Activated naive CD8-positive, alpha-beta T cell treated with anti-CD3 and anti-CD28 coated beads, Interleukin-2, amount 10 ng/mL, durations not matched to agents 7 days and 5 days (primary cell): ENCODE measurements around the gene BCL2. TPM values are rescaled to one million over a fixed set of nuclear protein-coding genes. Genes with fewer than 3 reads are reported as not detected.
"Not testable (repeated sequence)": the region's sequence is repeated elsewhere in the genome, so short reads cannot be mapped to it uniquely, and the experiment has no call there.

Experiments
- ATAC-seq: fragments of 150-1000 bp; cut with Tn5 transposase; one replicate; pipeline ENCODE4 v1.10.0; 2021; ENCODE audit warnings: low read depth, moderate library complexity
- POLR2A ChIA-PET: fragments of 350-600 bp; sonication (Branson Sonifier 250); formaldehyde crosslinking; loops from one replicate; lab custom pipeline; 2021; ENCODE audit warnings: antibody characterized with exemption; lab: Charles Lee
- DNase-seq: peaks from one replicate; pipeline ENCODE4 v3.0.0; 2021
- H3K27ac Mint-ChIP-seq: one replicate; pipeline ENCODE4 v1.8.0; 2022; ENCODE audit warnings: mild to moderate bottlenecking, mixed read lengths
- H3K27me3 Mint-ChIP-seq: one replicate; pipeline ENCODE4 v1.8.0; 2022; ENCODE audit warnings: mild to moderate bottlenecking, moderate library complexity, mixed read lengths
- H3K36me3 Mint-ChIP-seq: one replicate; pipeline ENCODE4 v1.8.0; 2021; ENCODE audit warnings: mild to moderate bottlenecking, mixed read lengths
- H3K4me1 Mint-ChIP-seq: one replicate; pipeline ENCODE4 v1.8.0; 2021; ENCODE audit warnings: mixed read lengths
- H3K4me3 Mint-ChIP-seq: one replicate; pipeline ENCODE4 v1.8.0; 2022; ENCODE audit warnings: mild to moderate bottlenecking, moderate library complexity, mixed read lengths
- H3K9me3 Mint-ChIP-seq: one replicate; pipeline ENCODE4 v1.8.0; 2021; ENCODE audit warnings: mixed read lengths
- total RNA-seq, 2 experiments: library from RNA; stranded (reverse); gene quantifications; one replicate each; pipeline ENCODE4 v1.2.3, GENCODE V29; 2021

Gene BCL2
- total RNA-seq, 2 experiments from 2014 or later, result 121 to 128 TPM

DNA sequence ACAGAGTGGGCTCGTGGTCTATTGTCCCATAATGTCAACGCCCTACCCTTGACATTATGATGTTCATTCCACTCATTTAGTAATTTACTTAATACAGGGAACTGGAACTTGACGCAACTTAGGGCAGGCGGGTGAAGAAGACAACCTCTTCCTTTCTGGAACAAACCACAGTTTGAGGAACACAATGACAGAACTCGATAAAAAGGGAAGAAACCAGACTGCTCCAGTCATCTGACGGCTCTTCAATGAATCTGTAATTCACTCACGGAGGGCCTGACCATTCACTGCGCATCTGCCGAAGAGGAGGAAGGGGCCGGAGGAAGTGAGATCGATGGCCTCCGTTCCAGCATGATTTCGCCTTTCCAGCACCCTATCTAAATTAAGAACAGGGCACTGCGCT, 83.2 kb downstream of the BCL2 start:
- peak overlapping the region; percentile 66 for H3K27ac Mint-ChIP-seq
- POLR2A ChIA-PET, result interaction anchor here (1.0 to 1.5 kb wide), 2 partner anchors 11 to 25 kb away, joined by 3 to 5 read pairs; no protein-coding TSS in a partner anchor
- DNase-seq (no peak), ATAC-seq (no peak)
- H3K9me3 Mint-ChIP-seq, result no peaks in the 10 kb centered on the region
- peak overlapping the region; percentile 23 for H3K4me3 Mint-ChIP-seq
- no peaks in the 10 kb centered on the region for H3K27me3 Mint-ChIP-seq
- peaks cover 69% of the 10 kb centered on the region for H3K36me3 Mint-ChIP-seq
- peaks cover 63% of the 10 kb centered on the region for H3K4me1 Mint-ChIP-seq

- Mint-ChIP-seq H3K4me1 (peaks cover 66% of the 10 kb centered on the region), H3K27ac (peak overlapping the region; percentile 66), H3K4me3 (peak overlapping the region; percentile 31), H3K36me3 (peaks cover 73% of the 10 kb centered on the region)
- H3K9me3 Mint-ChIP-seq, ATAC-seq, H3K27me3 Mint-ChIP-seq, POLR2A ChIA-PET, DNase-seq: not testable (repeated sequence)
Observed at GRCh38 chr18:63235920-63236319, 83.6 kb downstream of the BCL2 start.

DNA sequence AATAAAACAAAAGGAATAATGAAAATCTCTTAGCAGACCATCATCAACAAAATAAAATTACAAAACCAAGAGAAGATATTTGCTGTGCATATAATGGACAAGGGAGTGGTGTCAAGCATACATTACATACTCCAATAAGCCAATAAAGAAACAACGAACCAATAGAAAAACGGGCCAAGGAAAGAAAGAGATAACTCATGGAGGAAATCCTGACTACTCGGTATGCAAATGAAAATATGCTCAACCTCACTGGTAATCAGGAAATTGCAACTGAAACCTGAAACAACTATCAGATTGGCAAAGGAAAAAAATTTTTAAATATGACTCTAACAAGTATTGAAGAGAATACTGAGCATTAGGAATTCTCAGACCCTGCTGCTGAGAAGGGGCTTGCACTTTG, 84.7 kb downstream of the BCL2 start:
- Mint-ChIP-seq H3K9me3 (no peaks in the 10 kb centered on the region), H3K4me3 (peak overlapping the region; percentile 66), H3K36me3 (peaks cover 67% of the 10 kb centered on the region), H3K27ac (peak overlapping the region; percentile 62), H3K27me3 (no peaks in the 10 kb centered on the region), H3K4me1 (peaks cover 67% of the 10 kb centered on the region)
- DNase-seq (no peak), ATAC-seq (peak; percentile 60)
- POLR2A ChIA-PET, result interaction anchor here (1.0 to 1.1 kb wide), 2 partner anchors 15 to 35 kb away, joined by 3 read pairs; no protein-coding TSS in a partner anchor

DNA sequence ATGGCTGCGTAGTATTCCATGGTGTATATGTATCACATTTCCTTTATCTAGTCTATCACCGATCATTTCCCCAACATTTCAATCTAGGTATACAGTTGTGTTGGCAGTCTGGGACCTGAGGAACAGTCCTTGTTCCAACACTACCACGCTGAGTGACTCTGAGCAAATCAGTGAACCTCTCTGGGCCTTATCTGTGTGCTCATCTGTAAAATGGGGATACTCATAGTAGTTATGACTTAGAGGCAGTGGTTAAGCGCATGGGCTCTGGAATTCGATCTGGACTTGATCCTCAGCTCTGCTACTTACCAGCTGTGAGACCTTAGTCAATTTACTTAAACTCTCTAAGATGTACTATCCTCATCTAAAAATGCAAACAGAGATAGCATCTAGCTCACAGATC, 85.1 kb downstream of the BCL2 start:
- POLR2A ChIA-PET, result interaction anchor here (1.1 kb wide), 1 partner anchor 34 kb away, joined by 3 read pairs; no protein-coding TSS in a partner anchor
- H3K4me3 Mint-ChIP-seq, result peak overlapping the region; percentile 66
- no peaks in the 10 kb centered on the region for H3K9me3 Mint-ChIP-seq
- no peaks in the 10 kb centered on the region for H3K27me3 Mint-ChIP-seq
- H3K36me3 Mint-ChIP-seq, result peaks cover 71% of the 10 kb centered on the region
- peak overlapping the region; percentile 62 for H3K27ac Mint-ChIP-seq
- no peak for ATAC-seq
- no peak for DNase-seq
- peaks cover 71% of the 10 kb centered on the region for H3K4me1 Mint-ChIP-seq

GRCh38 chr18:63233334-63233733, 86.2 kb downstream of the BCL2 start:
- POLR2A ChIA-PET, result interaction anchor here (0.5 kb wide), 1 partner anchor 78 kb away, joined by 3 read pairs; no protein-coding TSS in a partner anchor
- ATAC-seq (no peak), DNase-seq (no peak)
- Mint-ChIP-seq H3K27ac (no peak overlapping the region), H3K9me3 (no peaks in the 10 kb centered on the region), H3K36me3 (peaks cover 69% of the 10 kb centered on the region), H3K27me3 (no peaks in the 10 kb centered on the region), H3K4me3 (peak overlapping the region; percentile 28), H3K4me1 (peaks cover 70% of the 10 kb centered on the region)

- Mint-ChIP-seq H3K4me3 (peak overlapping the region; percentile 43), H3K9me3 (no peaks in the 10 kb centered on the region), H3K27me3 (no peaks in the 10 kb centered on the region), H3K36me3 (peaks cover 68% of the 10 kb centered on the region), H3K4me1 (peaks cover 71% of the 10 kb centered on the region), H3K27ac (peak overlapping the region; percentile 56)
- POLR2A ChIA-PET, result no interaction called here
- DNase-seq (no peak), ATAC-seq (peak; percentile 19)
Observed at GRCh38 chr18:63232826-63233225, 86.7 kb downstream of the BCL2 start.

GRCh38 chr18:63229971-63230370, 89.6 kb downstream of the BCL2 start:
- POLR2A ChIA-PET, result no interaction called here
- no peaks in the 10 kb centered on the region for H3K9me3 Mint-ChIP-seq
- H3K4me3 Mint-ChIP-seq, result peak overlapping the region; percentile 65
- no peak for DNase-seq
- peaks cover 57% of the 10 kb centered on the region for H3K4me1 Mint-ChIP-seq
- peaks cover 59% of the 10 kb centered on the region for H3K36me3 Mint-ChIP-seq
- no peak overlapping the region for H3K27ac Mint-ChIP-seq
- no peaks in the 10 kb centered on the region for H3K27me3 Mint-ChIP-seq
- ATAC-seq, result no peak

GRCh38 chr18:63225434-63225833, 94.1 kb downstream of the BCL2 start:
- ATAC-seq, result no peak
- H3K4me3 Mint-ChIP-seq, result no peak overlapping the region
- H3K27ac Mint-ChIP-seq, result no peak overlapping the region
- H3K27me3 Mint-ChIP-seq, result no peaks in the 10 kb centered on the region
- H3K36me3 Mint-ChIP-seq, result peaks cover 58% of the 10 kb centered on the region
- peaks cover 58% of the 10 kb centered on the region for H3K4me1 Mint-ChIP-seq
- POLR2A ChIA-PET, result interaction anchor here (0.7 to 1.2 kb wide), 6 partner anchors 12 to 94 kb away, joined by 3 to 5 read pairs (median 3); no protein-coding TSS in a partner anchor
- no peak for DNase-seq
- no peaks in the 10 kb centered on the region for H3K9me3 Mint-ChIP-seq

- POLR2A ChIA-PET, result interaction anchor here (0.6 to 1.4 kb wide), 9 partner anchors 8 to 94 kb away, joined by 3 to 6 read pairs (median 3); no protein-coding TSS in a partner anchor
- ATAC-seq (peak; percentile 76), DNase-seq (no peak)
- Mint-ChIP-seq H3K36me3 (peaks cover 60% of the 10 kb centered on the region), H3K4me1 (peaks cover 58% of the 10 kb centered on the region), H3K27ac (peak overlapping the region; percentile 42), H3K27me3 (no peaks in the 10 kb centered on the region), H3K4me3 (peak overlapping the region; percentile 3), H3K9me3 (no peaks in the 10 kb centered on the region)
Observed at GRCh38 chr18:63224630-63225029, 94.9 kb downstream of the BCL2 start.

DNA sequence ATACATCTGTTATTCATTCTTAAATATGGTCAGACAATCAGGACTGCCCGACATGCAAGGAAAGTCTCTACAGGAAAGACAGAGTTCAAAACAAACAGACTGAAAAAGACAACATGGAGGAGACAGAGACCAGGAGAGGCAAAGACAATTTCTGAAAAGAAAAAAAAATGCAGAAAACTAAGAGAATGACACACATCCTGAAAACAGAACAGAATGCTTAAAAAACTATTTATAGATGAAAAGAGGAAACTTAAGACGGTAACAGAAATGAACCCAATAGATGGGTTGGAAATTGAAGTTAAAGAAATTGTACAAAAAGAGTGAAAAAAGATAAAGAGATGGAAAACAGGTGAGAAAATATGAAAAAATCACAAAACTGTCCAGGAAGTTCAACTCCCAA, 95.7 kb downstream of the BCL2 start:
- Mint-ChIP-seq H3K9me3 (peaks cover under 1% of the 10 kb centered on the region), H3K4me3 (peak overlapping the region; percentile 26), H3K27me3 (no peaks in the 10 kb centered on the region), H3K27ac (peak overlapping the region; percentile 40), H3K4me1 (peaks cover 57% of the 10 kb centered on the region), H3K36me3 (peaks cover 62% of the 10 kb centered on the region)
- ATAC-seq (no peak), DNase-seq (no peak)
- POLR2A ChIA-PET, result interaction anchor here (1.2 to 1.4 kb wide), 2 partner anchors 24 to 31 kb away, joined by 3 to 4 read pairs; no protein-coding TSS in a partner anchor

DNA sequence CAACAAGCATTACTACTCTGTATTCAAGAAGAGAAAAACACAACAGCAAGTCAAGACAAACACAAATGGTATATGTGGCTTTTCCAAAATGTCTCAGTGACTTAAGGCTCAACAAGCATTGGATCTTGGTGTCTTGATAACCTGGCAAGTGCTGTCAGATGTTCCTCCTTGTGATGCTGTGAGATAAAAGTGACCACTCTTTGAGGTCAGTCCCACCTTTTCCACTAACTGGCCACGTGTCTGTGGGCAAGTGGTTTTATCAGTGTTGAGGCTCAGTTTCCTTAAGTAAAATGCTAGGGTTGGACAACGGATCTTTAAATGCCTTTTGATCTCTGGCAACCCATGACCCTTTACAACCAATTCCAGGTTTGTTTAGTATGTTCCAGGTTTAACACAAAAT, 98.7 kb downstream of the BCL2 start:
- Mint-ChIP-seq H3K4me3 (peak overlapping the region; percentile 37), H3K36me3 (peaks cover 64% of the 10 kb centered on the region), H3K4me1 (peaks cover 77% of the 10 kb centered on the region), H3K27ac (peak overlapping the region; percentile 47), H3K27me3 (no peaks in the 10 kb centered on the region), H3K9me3 (peaks cover 5% of the 10 kb centered on the region)
- POLR2A ChIA-PET, result interaction anchor here (1.4 kb wide), 1 partner anchor 14 kb away, joined by 3 read pairs; no protein-coding TSS in a partner anchor
- DNase-seq (peak; percentile 55), ATAC-seq (peak; percentile 31)

DNA sequence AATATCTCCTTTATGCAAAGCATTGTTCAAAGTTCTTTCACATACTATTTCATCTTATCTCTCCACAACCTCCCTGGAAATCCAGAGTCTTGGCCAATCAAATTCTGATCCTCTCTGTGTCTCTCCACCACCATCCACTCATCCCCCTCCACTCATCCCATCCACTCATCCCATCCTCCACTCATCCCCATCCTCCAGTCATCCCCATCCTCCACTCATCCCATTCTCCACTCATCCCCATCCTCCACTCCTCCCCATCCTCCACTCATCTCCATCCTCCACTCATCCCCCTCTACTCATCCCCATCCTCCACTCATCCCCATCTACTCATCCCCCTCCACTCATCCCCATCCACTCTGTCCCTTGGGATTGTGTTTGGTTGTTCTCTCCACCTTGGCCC, 101.1 kb downstream of the BCL2 start:
- DNase-seq (no peak), ATAC-seq (no peak)
- H3K27me3 Mint-ChIP-seq, result no peaks in the 10 kb centered on the region
- peaks cover 70% of the 10 kb centered on the region for H3K36me3 Mint-ChIP-seq
- POLR2A ChIA-PET, result interaction anchor here (0.8 kb wide), 1 partner anchor 14 kb away, joined by 4 read pairs; no protein-coding TSS in a partner anchor
- peak overlapping the region; percentile 86 for H3K27ac Mint-ChIP-seq
- peaks cover 78% of the 10 kb centered on the region for H3K4me1 Mint-ChIP-seq
- peak overlapping the region; percentile 77 for H3K4me3 Mint-ChIP-seq
- H3K9me3 Mint-ChIP-seq, result peaks cover 5% of the 10 kb centered on the region

GRCh38 chr18:63216516-63217311, 102.9 kb downstream of the BCL2 start:
- H3K4me1 Mint-ChIP-seq, result peaks cover 83% of the 10 kb centered on the region
- DNase-seq, result no peak
- peak overlapping the region; percentile 86 for H3K27ac Mint-ChIP-seq
- peak overlapping the region; percentile 77 for H3K4me3 Mint-ChIP-seq
- H3K9me3 Mint-ChIP-seq, result peaks cover 5% of the 10 kb centered on the region
- peak; percentile 40 for ATAC-seq
- no peaks in the 10 kb centered on the region for H3K27me3 Mint-ChIP-seq
- peaks cover 69% of the 10 kb centered on the region for H3K36me3 Mint-ChIP-seq
- POLR2A ChIA-PET, result interaction anchor here (0.6 to 1.4 kb wide), 8 partner anchors 8 to 149 kb away, joined by 3 to 15 read pairs (median 4); no protein-coding TSS in a partner anchor
